DND-41 (cell line): ENCODE measurements around the gene PRMT1.
"Not testable (repeated sequence)": the region's sequence is repeated elsewhere in the genome, so short reads cannot be mapped to it uniquely, and the experiment has no call there.

Experiments used
- ATAC-seq: fragments of 200-7000 bp; cut with Tn5 transposase; 3 replicates; pipeline ENCODE4 v1.9.1; 2021; ENCODE audit warnings: low read depth; ENCODE audit not compliant: insufficient read depth
- DNase-seq: peaks from one replicate; pipeline ENCODE4 v3.0.0-alpha.2; 2020
- H2AFZ ChIP-seq: 2 replicates; pipeline ENCODE4 v1.6.0; 2012; ENCODE audit warnings: low read depth, low read length
- H3K27ac ChIP-seq: 2 replicates; pipeline ENCODE4 v1.5.1; 2012; ENCODE audit warnings: low read length, inconsistent platforms
- H3K27me3 ChIP-seq: fragments of 200-600 bp; sonication (generic); 2 replicates; pipeline ENCODE4 v1.6.0; 2012; ENCODE audit warnings: low read length, mild to moderate bottlenecking, inconsistent platforms; ENCODE audit not compliant: insufficient read depth, poor library complexity
- H3K36me3 ChIP-seq: 2 replicates; pipeline ENCODE4 v1.5.1; 2012; ENCODE audit warnings: low read length, inconsistent platforms; ENCODE audit not compliant: insufficient read depth
- H3K4me1 ChIP-seq: 2 replicates; pipeline ENCODE4 v1.5.1; 2012; ENCODE audit warnings: mild to moderate bottlenecking, low read length; ENCODE audit not compliant: insufficient read depth
- H3K4me2 ChIP-seq: 2 replicates; pipeline ENCODE4 v1.6.0; 2012; ENCODE audit warnings: mild to moderate bottlenecking, moderate library complexity, low read length, inconsistent platforms; ENCODE audit not compliant: insufficient read depth
- H3K4me3 ChIP-seq, 2 experiments: fragments of 200-600 bp in 1 of 2; shearing (Covaris generic) in 1 of 2; 2 replicates each; pipeline ENCODE4 v1.5.1; 2012 to 2016; ENCODE audit warnings: inconsistent platforms in 2 of 2, low read length in 2 of 2, mild to moderate bottlenecking in 2 of 2, low read depth in 1 of 2, moderate library complexity in 1 of 2
- H3K79me2 ChIP-seq: 2 replicates; pipeline ENCODE4 v1.6.0; 2012; ENCODE audit warnings: low read length, inconsistent platforms; ENCODE audit not compliant: insufficient read depth
- H3K9ac ChIP-seq: 2 replicates; pipeline ENCODE4 v1.6.0; 2012; ENCODE audit warnings: low read depth, mild to moderate bottlenecking, inconsistent platforms, low read length, moderate library complexity
- H3K9me3 ChIP-seq: 2 replicates; pipeline ENCODE4 v1.5.1; 2012; ENCODE audit warnings: low read length, moderate library complexity, mild to moderate bottlenecking, inconsistent platforms; ENCODE audit not compliant: insufficient read depth, severe bottlenecking
- H4K20me1 ChIP-seq: 2 replicates; pipeline ENCODE4 v1.6.0; 2012; ENCODE audit warnings: low read length; ENCODE audit not compliant: insufficient read depth
- CTCF ChIP-seq: IDR thresholded peaks from 2 replicates; pipeline ENCODE4 v1.5.1; 2012; ENCODE audit warnings: borderline replicate concordance, low read length, moderate library complexity, mild to moderate bottlenecking; ENCODE audit not compliant: poor library complexity, severe bottlenecking; ENCODE audit errors: extremely low read depth
- EZH2 ChIP-seq: IDR thresholded peaks from 3 replicates; pipeline ENCODE4 v1.6.1; 2012; ENCODE audit warnings: borderline replicate concordance, low read depth, mild to moderate bottlenecking, moderate library complexity, low read length, inconsistent platforms; ENCODE audit not compliant: severe bottlenecking

The PRMT1 gene

GRCh38 chr19:49716154-49716553, 39.1 kb downstream of the PRMT1 start:
- TF ChIP-seq CTCF = no peak
- TF ChIP-seq EZH2 = no peak
- Histone ChIP-seq H3K4me2 (no peak overlapping the region), H3K4me3 (no peak overlapping the region), H3K27me3 (no peaks in the 10 kb centered on the region), H4K20me1 (no peaks in the 10 kb centered on the region), H3K27ac (no peak overlapping the region), H3K9ac (no peak overlapping the region), H3K4me1 (peaks cover 6% of the 10 kb centered on the region; the same call in 1 of the 2 replicates), H3K36me3 (no peaks in the 10 kb centered on the region), H2AFZ (no peak overlapping the region), H3K9me3 (no peaks in the 10 kb centered on the region), H3K79me2 (no peaks in the 10 kb centered on the region)
- DNase-seq (no peak), ATAC-seq (no peak)

- ATAC-seq = no peak
- Histone ChIP-seq H3K27me3 (no peaks in the 10 kb centered on the region), H3K9ac (no peak overlapping the region), H3K4me2 (no peak overlapping the region), H4K20me1 (no peaks in the 10 kb centered on the region), H3K4me1 (peaks cover 6% of the 10 kb centered on the region; the same call in 1 of the 2 replicates), H3K36me3 (no peaks in the 10 kb centered on the region), H3K4me3 (no peak overlapping the region), H3K9me3 (no peaks in the 10 kb centered on the region), H3K79me2 (no peaks in the 10 kb centered on the region), H3K27ac (no peak overlapping the region), H2AFZ (no peak overlapping the region)
- no peak for DNase-seq
- TF ChIP-seq CTCF = no peak
- TF ChIP-seq EZH2 = no peak
Measured at GRCh38 chr19:49718511-49718910, 41.4 kb downstream of the PRMT1 start.

- ATAC-seq (no peak), DNase-seq (no peak)
- no peak overlapping the region for H3K4me3 ChIP-seq
- H2AFZ ChIP-seq = no peak overlapping the region
- H3K9ac ChIP-seq = no peak overlapping the region
- no peak overlapping the region for H3K27ac ChIP-seq
- peaks cover 6% of the 10 kb centered on the region; the same call in 1 of the 2 replicates for H3K4me1 ChIP-seq
- no peaks in the 10 kb centered on the region for H3K27me3 ChIP-seq
- no peak for TF ChIP-seq EZH2
- no peaks in the 10 kb centered on the region for H3K9me3 ChIP-seq
- no peak overlapping the region for H3K4me2 ChIP-seq
- no peaks in the 10 kb centered on the region for H3K79me2 ChIP-seq
- H3K36me3 ChIP-seq = no peaks in the 10 kb centered on the region
- H4K20me1 ChIP-seq = no peaks in the 10 kb centered on the region
Measured at GRCh38 chr19:49718991-49719390, 41.9 kb downstream of the PRMT1 start.

GRCh38 chr19:49719420-49719819, 42.3 kb downstream of the PRMT1 start:
- not testable (repeated sequence) for ATAC-seq, H3K4me2 ChIP-seq

More at GRCh38 chr19:49719420-49719819, 42.3 kb downstream of the PRMT1 start:
- H3K9ac ChIP-seq, H3K27me3 ChIP-seq, H3K4me3 ChIP-seq, H3K4me1 ChIP-seq, H3K79me2 ChIP-seq, H2AFZ ChIP-seq, H3K9me3 ChIP-seq, H3K36me3 ChIP-seq, H3K27ac ChIP-seq, H4K20me1 ChIP-seq, DNase-seq: not testable (repeated sequence)
